Panc1 (cell line): ENCODE data around the gene MZB1.

Source experiments
- POLR2AphosphoS5 ChIP-seq: IDR thresholded peaks from 2 replicates; pipeline ENCODE4 v1.6.1; 2012; ENCODE audit warnings: mild to moderate bottlenecking, low read depth, low read length, moderate library complexity
- REST ChIP-seq, 2 experiments: IDR thresholded peaks; 2 replicates each; pipeline ENCODE4 v1.6.1; 2011 to 2012; ENCODE audit warnings: low read depth in 2 of 2, control low read depth in 1 of 2, low read length in 1 of 2, mild to moderate bottlenecking in 1 of 2, moderate library complexity in 1 of 2; ENCODE audit not compliant: insufficient read depth in 1 of 2
- TCF7L2 ChIP-seq: IDR thresholded peaks from 2 replicates; pipeline ENCODE4 v1.6.1; 2011; ENCODE audit warnings: mild to moderate bottlenecking, low read depth, low read length, inconsistent platforms
- TF ChIP-seq, protein P1 (sequence below): fragments of 450-650 bp; IDR thresholded peaks from 2 replicates; pipeline ENCODE4 v1.5.1; 2017; ENCODE audit warnings: mild to moderate bottlenecking

GRCh38 chr5:139342423-139342723, 47.3 kb downstream of the MZB1 start:
- no peak for TF ChIP-seq POLR2AphosphoS5
- TF ChIP-seq, protein P1, sequence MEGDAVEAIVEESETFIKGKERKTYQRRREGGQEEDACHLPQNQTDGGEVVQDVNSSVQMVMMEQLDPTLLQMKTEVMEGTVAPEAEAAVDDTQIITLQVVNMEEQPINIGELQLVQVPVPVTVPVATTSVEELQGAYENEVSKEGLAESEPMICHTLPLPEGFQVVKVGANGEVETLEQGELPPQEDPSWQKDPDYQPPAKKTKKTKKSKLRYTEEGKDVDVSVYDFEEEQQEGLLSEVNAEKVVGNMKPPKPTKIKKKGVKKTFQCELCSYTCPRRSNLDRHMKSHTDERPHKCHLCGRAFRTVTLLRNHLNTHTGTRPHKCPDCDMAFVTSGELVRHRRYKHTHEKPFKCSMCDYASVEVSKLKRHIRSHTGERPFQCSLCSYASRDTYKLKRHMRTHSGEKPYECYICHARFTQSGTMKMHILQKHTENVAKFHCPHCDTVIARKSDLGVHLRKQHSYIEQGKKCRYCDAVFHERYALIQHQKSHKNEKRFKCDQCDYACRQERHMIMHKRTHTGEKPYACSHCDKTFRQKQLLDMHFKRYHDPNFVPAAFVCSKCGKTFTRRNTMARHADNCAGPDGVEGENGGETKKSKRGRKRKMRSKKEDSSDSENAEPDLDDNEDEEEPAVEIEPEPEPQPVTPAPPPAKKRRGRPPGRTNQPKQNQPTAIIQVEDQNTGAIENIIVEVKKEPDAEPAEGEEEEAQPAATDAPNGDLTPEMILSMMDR, result no peak
- no peak for TF ChIP-seq REST (IDR thresholded peaks at IDR 0.05; ENCODE audit: insufficient read depth in 1 of 2, low read depth in 2 of 2, low read length in 1 of 2)
- no peak for TF ChIP-seq TCF7L2
